ENCODE data around the gene DPP10.
"Not testable (repeated sequence)": the region's sequence is repeated elsewhere in the genome, so short reads cannot be mapped to it uniquely, and the experiment has no call there.

DPP10 gene

GRCh38 chr2:114843963-114844362 lies 401.5 kb downstream of the DPP10 start:
- DNase-seq: no peak

- no peak for DNase-seq
These were observed 414.8 kb downstream of the DPP10 start for GRCh38 chr2:114857196-114857595.

- no peak for DNase-seq
These were observed 417.5 kb downstream of the DPP10 start for GRCh38 chr2:114859726-114860510.

- no peak for DNase-seq
These were observed 419.8 kb downstream of the DPP10 start for GRCh38 chr2:114862243-114862642.

- no peak for DNase-seq
These were observed 422.5 kb downstream of the DPP10 start for GRCh38 chr2:114864901-114865300.

GRCh38 chr2:114880046-114880445 lies 437.6 kb downstream of the DPP10 start:
- no peak for DNase-seq

GRCh38 chr2:114919985-114920384 lies 477.5 kb downstream of the DPP10 start:
- no peak for DNase-seq

GRCh38 chr2:114922076-114922475 lies 479.6 kb downstream of the DPP10 start:
- no peak for DNase-seq

GRCh38 chr2:114925296-114926255 lies 483.1 kb downstream of the DPP10 start:
- no peak for DNase-seq

- no peak for DNase-seq
These were observed 483.9 kb downstream of the DPP10 start for GRCh38 chr2:114926303-114926702.

- DNase-seq: no peak
These were observed 486.8 kb downstream of the DPP10 start for GRCh38 chr2:114929225-114929624.

GRCh38 chr2:114933671-114934241 lies 491.3 kb downstream of the DPP10 start:
- no peak for DNase-seq

- DNase-seq: no peak
These were observed 492.6 kb downstream of the DPP10 start for GRCh38 chr2:114935031-114935430.

- DNase-seq: no peak
These were observed 495.0 kb downstream of the DPP10 start for GRCh38 chr2:114937366-114937930.

- DNase-seq: no peak
These were observed 498.5 kb downstream of the DPP10 start for GRCh38 chr2:114940785-114941458.

GRCh38 chr2:114949228-114949804 lies 506.9 kb downstream of the DPP10 start:
- no peak for DNase-seq

- DNase-seq: no peak
These were observed 517.9 kb downstream of the DPP10 start for GRCh38 chr2:114960389-114960788.

- DNase-seq: no peak
These were observed 520.1 kb downstream of the DPP10 start for GRCh38 chr2:114962532-114962931.

GRCh38 chr2:114968748-114969400 lies 526.4 kb downstream of the DPP10 start:
- no peak for DNase-seq

- not testable (repeated sequence) for DNase-seq
These were observed 561.9 kb downstream of the DPP10 start for GRCh38 chr2:115004321-115004720.

- no peak for DNase-seq
These were observed 569.3 kb downstream of the DPP10 start for GRCh38 chr2:115011721-115012120.

- DNase-seq: not testable (repeated sequence)
These were observed 579.6 kb downstream of the DPP10 start for GRCh38 chr2:115022013-115022412.

Measured in right hindlimb (tissue), 1 donor.